ENCODE data around the gene FAM168A.
A peak's percentile ranks its signal among the peaks of the same experiment; 100 is the strongest.

Gene FAM168A

GRCh38 chr11:73570415-73571114, 27.3 kb downstream of the FAM168A start:
- DNase-seq (ENCODE audit: low read depth in 2 of 2), result peak; percentile 28 to 92
- H3K4me3 ChIP-seq (replicated peaks in 1 of 2; ENCODE audit: low read depth in 2 of 2, low read length in 2 of 2), result no peak overlapping the region
- no peak for TF ChIP-seq CTCF (IDR thresholded peaks at IDR 0.05; ENCODE audit: low read depth, low read length)

GRCh38 chr11:73566977-73567755, 30.7 kb downstream of the FAM168A start:
- peak in 1 of 2 donors; percentile 21 for DNase-seq (ENCODE audit: low read depth in 2 of 2)
- TF ChIP-seq CTCF (IDR thresholded peaks at IDR 0.05; ENCODE audit: low read depth, low read length), result no peak
- H3K4me3 ChIP-seq (replicated peaks in 1 of 2; ENCODE audit: low read depth in 2 of 2, low read length in 2 of 2), result no peak overlapping the region

GRCh38 chr11:73566422-73566821, 31.5 kb downstream of the FAM168A start:
- H3K4me3 ChIP-seq (replicated peaks in 1 of 2; ENCODE audit: low read depth in 2 of 2, low read length in 2 of 2), result no peak overlapping the region
- no peak for TF ChIP-seq CTCF (IDR thresholded peaks at IDR 0.05; ENCODE audit: low read depth, low read length)
- DNase-seq (ENCODE audit: low read depth in 2 of 2), result peak in 1 of 2 donors; percentile 39

- no peak for TF ChIP-seq CTCF (IDR thresholded peaks at IDR 0.05; ENCODE audit: low read depth, low read length)
- no peak overlapping the region for H3K4me3 ChIP-seq (replicated peaks in 1 of 2; ENCODE audit: low read depth in 2 of 2, low read length in 2 of 2)
- DNase-seq (ENCODE audit: low read depth in 2 of 2), result no peak
Observed at GRCh38 chr11:73565804-73566203, 32.1 kb downstream of the FAM168A start.

GRCh38 chr11:73564903-73565302, 33.0 kb downstream of the FAM168A start:
- no peak for TF ChIP-seq CTCF (IDR thresholded peaks at IDR 0.05; ENCODE audit: low read depth, low read length)
- no peak for DNase-seq (ENCODE audit: low read depth in 2 of 2)

GRCh38 chr11:73563539-73564200, 34.2 kb downstream of the FAM168A start:
- TF ChIP-seq CTCF (IDR thresholded peaks at IDR 0.05; ENCODE audit: low read depth, low read length), result no peak
- no peak for DNase-seq (ENCODE audit: low read depth in 2 of 2)
- H3K4me3 ChIP-seq (replicated peaks in 1 of 2; ENCODE audit: low read depth in 2 of 2, low read length in 2 of 2), result no peak overlapping the region

More at GRCh38 chr11:73564903-73565302, 33.0 kb downstream of the FAM168A start:
- no peak overlapping the region for H3K4me3 ChIP-seq (replicated peaks in 1 of 2; ENCODE audit: low read depth in 2 of 2, low read length in 2 of 2)
